ENCODE data around the gene RP2.

Gene RP2

GRCh38 chrX:46844913-46845312 lies 8.1 kb downstream of the RP2 start:
- no peak for DNase-seq

GRCh38 chrX:46849933-46850332 lies 13.1 kb downstream of the RP2 start:
- no peak for DNase-seq

DNA sequence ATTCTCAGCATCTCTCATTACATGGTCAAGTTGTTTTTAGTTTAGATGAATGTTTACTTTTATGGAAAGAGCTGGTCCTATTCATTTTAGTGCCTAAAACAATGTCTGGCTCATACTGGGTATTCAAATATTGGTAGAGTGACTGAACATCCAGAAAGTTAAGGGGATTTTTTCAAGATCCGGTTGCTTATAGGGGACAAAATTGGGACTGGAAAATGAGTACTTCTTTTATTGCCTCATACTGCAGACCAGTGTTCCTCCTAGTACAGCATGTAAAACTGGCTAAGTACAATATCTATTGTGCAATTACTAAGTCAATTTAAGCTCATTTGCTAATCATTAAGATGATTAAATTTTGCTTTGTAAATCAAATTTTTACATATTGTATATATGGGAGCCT lies 13.9 kb downstream of the RP2 start:
- DNase-seq: no peak

DNA sequence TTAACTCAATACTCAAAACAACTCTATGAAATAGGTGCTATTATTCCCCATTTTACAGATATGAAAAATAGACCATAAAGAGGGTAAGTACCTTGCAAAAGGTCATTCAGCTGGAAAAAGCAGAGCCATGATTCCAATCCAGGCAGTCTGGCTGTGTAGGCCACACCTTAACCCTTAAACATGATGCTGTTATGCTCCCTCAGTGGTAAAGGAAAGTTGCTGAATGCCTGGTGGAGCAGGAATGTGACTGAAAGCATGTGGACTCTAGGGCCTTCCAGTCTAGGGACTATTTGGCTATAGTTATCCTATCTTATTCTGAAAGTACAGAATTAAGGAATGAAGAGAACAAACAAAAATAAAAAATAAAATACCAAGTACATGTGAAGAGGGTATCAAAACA lies 19.6 kb downstream of the RP2 start:
- DNase-seq: no peak

DNA sequence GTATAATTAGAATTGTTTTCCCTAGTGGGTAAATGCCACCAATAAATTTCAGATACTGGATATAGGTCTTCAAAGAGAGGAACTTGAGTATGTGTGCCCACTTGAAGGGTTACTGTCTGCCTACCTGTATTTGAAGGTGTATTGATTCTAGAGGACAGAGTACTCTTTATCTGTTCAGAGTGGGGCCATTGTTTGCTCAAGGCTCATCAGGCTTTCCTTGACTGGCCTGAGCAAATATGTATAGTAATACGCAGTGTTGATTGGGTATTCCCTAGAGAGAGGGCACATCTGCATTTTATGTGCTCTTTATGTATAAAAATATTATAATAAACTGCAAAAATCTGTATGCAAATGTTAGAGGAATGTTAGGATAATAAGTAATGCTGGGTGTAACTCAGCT lies 23.7 kb downstream of the RP2 start:
- no peak for DNase-seq

GRCh38 chrX:46863072-46863471 lies 26.2 kb downstream of the RP2 start:
- no peak for DNase-seq

- no peak for DNase-seq
These were observed 27.8 kb downstream of the RP2 start for GRCh38 chrX:46864606-46865005.

DNA sequence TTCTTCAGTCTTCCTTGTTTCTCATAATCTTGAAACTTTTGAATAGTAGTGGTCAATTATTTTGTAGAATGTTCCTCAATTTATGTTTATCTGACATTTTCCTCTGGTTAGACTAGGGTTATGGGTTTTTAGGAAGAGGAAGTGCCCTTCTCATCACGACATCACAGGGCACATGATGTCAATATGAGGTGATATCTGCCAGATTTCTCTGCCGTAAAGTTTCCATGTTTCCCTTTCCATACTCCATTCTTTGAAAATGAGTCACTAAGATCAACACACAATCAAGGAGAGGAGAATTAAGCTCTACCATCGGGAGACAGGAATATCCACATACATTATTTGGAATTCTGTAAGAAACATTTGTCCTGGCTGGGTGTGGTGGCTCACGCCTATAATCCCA lies 28.4 kb downstream of the RP2 start:
- no peak for DNase-seq

- no peak for DNase-seq
These were observed 29.9 kb downstream of the RP2 start for GRCh38 chrX:46866726-46867125.

GRCh38 chrX:46873746-46874145 lies 36.9 kb downstream of the RP2 start:
- DNase-seq: no peak

GRCh38 chrX:46876901-46877300 lies 40.1 kb downstream of the RP2 start:
- DNase-seq: no peak

DNA sequence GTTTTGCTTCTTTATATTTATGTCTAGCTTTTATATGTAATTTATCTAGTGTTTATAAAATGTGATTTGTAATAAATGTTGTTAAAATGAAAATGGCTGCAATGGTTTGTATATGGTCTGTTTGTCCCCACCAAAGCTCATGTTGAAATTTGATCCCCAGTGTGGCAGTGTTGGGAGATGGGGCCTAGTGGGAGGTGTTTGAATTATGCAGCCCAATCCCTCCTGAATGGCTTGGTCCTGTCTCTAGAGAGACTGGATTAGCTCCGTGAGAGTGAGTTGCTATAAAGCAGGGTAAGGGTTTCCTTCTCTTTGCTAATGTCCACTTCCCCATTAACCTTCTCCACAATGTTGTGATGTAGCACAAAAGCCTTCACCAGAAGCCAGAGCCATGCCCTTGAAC lies 45.4 kb downstream of the RP2 start:
- no peak for DNase-seq

- no peak for DNase-seq
These were observed 48.0 kb downstream of the RP2 start for GRCh38 chrX:46884799-46885198.

GRCh38 chrX:46898207-46898606 lies 61.4 kb downstream of the RP2 start:
- DNase-seq: no peak

GRCh38 chrX:46903458-46904242 lies 66.8 kb downstream of the RP2 start:
- DNase-seq: peak; percentile 76

GRCh38 chrX:46904626-46905025 lies 67.8 kb downstream of the RP2 start:
- DNase-seq: no peak

GRCh38 chrX:46910415-46910814 lies 73.6 kb downstream of the RP2 start:
- no peak for DNase-seq

DNA sequence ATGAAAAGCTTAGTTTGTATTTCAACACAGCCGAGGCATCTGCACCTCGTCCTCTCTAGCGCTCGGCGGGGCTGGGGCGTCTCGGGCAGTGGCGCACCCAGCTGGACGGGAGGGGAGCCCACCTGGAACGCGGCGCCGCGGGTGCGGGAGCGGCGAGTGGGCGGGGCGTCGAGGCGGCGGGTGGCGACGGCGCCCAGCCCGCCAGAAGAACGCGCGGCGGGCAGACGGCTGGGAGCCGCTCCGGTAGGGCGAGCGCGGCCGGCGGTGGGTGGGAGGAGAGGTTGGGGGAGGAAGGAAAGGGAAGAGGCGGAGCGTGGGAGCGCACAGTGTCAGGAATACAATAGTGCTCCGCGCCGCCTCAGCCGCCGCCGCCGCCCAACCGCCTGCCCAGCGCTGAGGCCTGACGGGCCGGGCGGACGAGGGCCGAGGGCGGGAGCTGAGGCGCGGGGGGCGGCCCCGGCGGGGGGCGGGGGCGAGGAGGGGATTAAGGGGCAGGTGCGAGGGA lies 75.3 kb downstream of the RP2 start, which contains the start of gene JADE3:
JADE3 (plus strand) TSS at position 324 of the 505 bp plus-strand sequence. CDS start 72,474 bp downstream, outside the sequence.
- peak; percentile 23 for DNase-seq

GRCh38 chrX:46912603-46913491 lies 76.0 kb downstream of the RP2 start:
- DNase-seq: peak; percentile 4

DNA sequence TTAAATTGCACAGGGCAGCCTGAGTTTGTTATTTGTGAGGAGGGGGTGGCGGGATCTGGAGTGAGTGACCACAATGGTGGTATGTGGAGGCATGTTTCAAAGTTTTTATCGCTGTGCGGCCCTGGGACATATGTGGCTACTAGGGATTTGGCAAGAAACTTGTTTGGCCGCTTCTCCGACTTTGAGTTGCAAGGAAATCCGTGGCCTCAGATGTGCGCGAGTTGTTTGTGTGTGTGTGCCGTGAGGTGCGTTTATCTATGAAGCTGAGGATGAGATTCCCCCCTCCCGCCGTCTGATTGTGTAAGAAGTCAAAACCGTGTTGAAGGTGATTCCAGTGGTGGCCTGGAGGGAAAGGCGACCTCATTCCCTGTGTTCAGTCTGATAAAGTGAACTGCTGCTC lies 76.8 kb downstream of the RP2 start:
- DNase-seq: no peak

GRCh38 chrX:46916273-46916672 lies 79.4 kb downstream of the RP2 start:
- no peak for DNase-seq

GRCh38 chrX:46917622-46918021 lies 80.8 kb downstream of the RP2 start:
- no peak for DNase-seq

DNA sequence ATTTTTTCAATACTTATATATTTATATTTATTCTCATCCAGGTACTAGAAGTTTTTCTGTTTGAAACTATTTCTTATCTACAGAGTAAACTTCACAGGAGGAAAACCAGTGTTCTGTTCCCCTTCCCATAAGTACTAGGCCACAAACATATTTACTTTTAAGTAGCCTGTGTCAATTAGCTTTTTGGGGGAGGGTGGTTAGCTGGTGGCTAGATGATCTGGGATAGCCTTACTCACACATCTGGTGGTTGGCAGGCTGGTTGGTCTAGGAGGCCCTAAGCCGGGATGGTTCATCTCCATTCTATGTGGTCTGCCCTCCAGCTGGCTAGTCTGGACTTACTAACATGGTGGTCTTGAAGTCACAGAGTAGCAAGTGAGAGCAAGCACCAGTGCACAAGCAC lies 81.6 kb downstream of the RP2 start:
- no peak for DNase-seq

DNA sequence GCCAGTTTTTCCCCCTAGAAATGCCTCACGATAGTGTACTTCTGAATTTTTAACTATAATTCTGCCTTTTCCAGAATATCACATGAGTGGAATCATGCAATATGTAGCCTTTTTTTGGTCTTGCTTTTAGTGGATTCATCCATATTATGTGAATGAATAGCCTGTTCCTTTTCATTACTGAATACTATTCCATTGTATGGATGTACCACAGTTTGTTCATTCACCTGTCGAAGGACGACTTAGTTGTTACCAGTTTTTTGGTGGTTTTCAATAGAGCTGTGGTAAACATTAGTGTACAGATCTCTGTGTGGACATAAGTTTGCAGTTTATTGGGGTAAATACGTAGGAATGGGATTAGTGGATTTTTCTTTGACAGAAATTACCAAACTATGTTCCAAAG lies 83.4 kb downstream of the RP2 start:
- no peak for DNase-seq
